Gastrocnemius medialis (tissue), 4 donors: ENCODE results near the gene IGSF9B. TPM values are rescaled to one million over a fixed set of nuclear protein-coding genes. Genes with fewer than 3 reads are reported as not detected.

Experiments used
- ATAC-seq, 2 donors: fragments of 150-250 bp; one replicate each; pipeline ENCODE4 v1.9.1; 2016
- DNase-seq, 2 donors: peaks; one replicate each; pipeline ENCODE4 v3.0.0-alpha.2; 2019
- H3K27ac ChIP-seq, 4 donors: fragments of 200-600 bp; sonication (generic); 1 replicate in 1 of 4; 2 replicates in 3 of 4; pipeline ENCODE4 v1.5.1; 2016 to 2018; ENCODE audit warnings: mild to moderate bottlenecking in 2 of 4, moderate library complexity in 1 of 4
- H3K27me3 ChIP-seq, 3 donors: fragments of 200-600 bp; sonication (generic) in 2 of 3; 1 replicate in 1 of 3; 2 replicates in 2 of 3; pipeline versions ENCODE4 v1.5.1 to v1.6.0; 2016 to 2019; ENCODE audit warnings: mild to moderate bottlenecking in 1 of 3, moderate library complexity in 1 of 3
- H3K36me3 ChIP-seq, 2 donors: fragments of 200-600 bp; sonication (generic) in 1 of 2; one replicate each; pipeline ENCODE4 v1.5.1; 2017 to 2018
- H3K4me1 ChIP-seq, 2 donors: fragments of 200-600 bp; sonication (generic) in 1 of 2; one replicate each; pipeline ENCODE4 v1.5.1; 2016 to 2017; ENCODE audit warnings: mild to moderate bottlenecking in 2 of 2
- H3K4me3 ChIP-seq, 4 donors: fragments of 200-600 bp; sonication (generic) in 3 of 4; 1 replicate in 1 of 4; 2 replicates in 3 of 4; pipeline ENCODE4 v1.5.1; 2016 to 2019; ENCODE audit warnings: mild to moderate bottlenecking in 2 of 4
- H3K9me3 ChIP-seq, 3 donors: fragments of 200-600 bp; sonication (generic) in 2 of 3; 1 replicate in 1 of 3; 2 replicates in 2 of 3; pipeline ENCODE4 v1.5.1; 2016 to 2019
- POLR2A ChIP-seq, 2 donors: fragments of 450-650 bp; IDR thresholded peaks; one replicate each; pipeline ENCODE4 v1.6.1; 2017; ENCODE audit warnings: antibody characterized with exemption in 2 of 2, mild to moderate bottlenecking in 2 of 2, moderate library complexity in 2 of 2
- in situ Hi-C, 4 donors: fragments of 200-750 bp; cut with MboI; loops; one replicate each; pipeline versions ENCODE4 v1.15.0 to v1.8.0; 2017; ENCODE audit warnings: low sequenced_read_pairs in 4 of 4
- intact Hi-C: fragments of 100-400 bp; cut with DNase I; formaldehyde crosslinking; loops from one replicate; pipeline ENCODE4 v1.15.1; 2023; ENCODE audit warnings: low total_unique reads
- total RNA-seq, 4 donors: library from RNA; depleted of rRNA; stranded (reverse); fragments of >200 nt; gene quantifications; one replicate each; pipeline versions ENCODE4 v1.1.0 to v1.2.3, GENCODE V29; 2016
- TF ChIP-seq, protein P1 (sequence below), 5 experiments: fragments of 450-650 bp in 3 of 5; fragments of 200-600 bp in 2 of 5; sonication (generic) in 2 of 5; IDR thresholded peaks in 4 of 5; conservative IDR thresholded peaks in 1 of 5; 1 replicate in 4 of 5; 2 replicates in 1 of 5; pipeline ENCODE4 v1.5.1; 2016 to 2019; ENCODE audit warnings: antibody characterized with exemption in 5 of 5, mild to moderate bottlenecking in 3 of 5, moderate library complexity in 3 of 5

IGSF9B gene
- total RNA-seq, 4 donors from 2014 or later, result 0.07 to 2.5 (median 1.4) TPM

DNA sequence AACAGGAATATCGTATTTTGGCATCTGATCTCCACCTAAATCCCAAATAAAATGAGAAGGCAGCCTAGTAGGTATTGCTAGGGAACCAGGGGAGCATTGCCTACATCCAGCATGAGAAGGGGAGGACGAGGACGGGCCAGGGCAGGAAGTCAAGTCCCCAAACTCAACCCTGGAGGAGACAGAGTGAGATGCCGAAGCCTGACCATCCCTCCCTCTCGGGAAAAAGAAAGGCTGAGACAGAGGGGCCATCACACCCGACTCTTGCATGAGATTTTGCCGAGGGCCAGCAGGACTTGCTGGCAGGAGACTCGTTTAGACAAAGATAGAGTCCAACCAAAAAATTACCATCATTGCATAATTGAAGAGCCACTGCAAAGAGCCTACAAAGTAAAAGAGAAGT lies 61.2 kb downstream of the IGSF9B start:
- Histone ChIP-seq H3K9me3 (no peaks in the 10 kb centered on the region), H3K27ac (no peak overlapping the region), H3K4me3 (no peak overlapping the region), H3K36me3 (no peaks in the 10 kb centered on the region), H3K27me3 (no peaks in the 10 kb centered on the region), H3K4me1 (no peaks in the 10 kb centered on the region)
- TF ChIP-seq, protein P1, sequence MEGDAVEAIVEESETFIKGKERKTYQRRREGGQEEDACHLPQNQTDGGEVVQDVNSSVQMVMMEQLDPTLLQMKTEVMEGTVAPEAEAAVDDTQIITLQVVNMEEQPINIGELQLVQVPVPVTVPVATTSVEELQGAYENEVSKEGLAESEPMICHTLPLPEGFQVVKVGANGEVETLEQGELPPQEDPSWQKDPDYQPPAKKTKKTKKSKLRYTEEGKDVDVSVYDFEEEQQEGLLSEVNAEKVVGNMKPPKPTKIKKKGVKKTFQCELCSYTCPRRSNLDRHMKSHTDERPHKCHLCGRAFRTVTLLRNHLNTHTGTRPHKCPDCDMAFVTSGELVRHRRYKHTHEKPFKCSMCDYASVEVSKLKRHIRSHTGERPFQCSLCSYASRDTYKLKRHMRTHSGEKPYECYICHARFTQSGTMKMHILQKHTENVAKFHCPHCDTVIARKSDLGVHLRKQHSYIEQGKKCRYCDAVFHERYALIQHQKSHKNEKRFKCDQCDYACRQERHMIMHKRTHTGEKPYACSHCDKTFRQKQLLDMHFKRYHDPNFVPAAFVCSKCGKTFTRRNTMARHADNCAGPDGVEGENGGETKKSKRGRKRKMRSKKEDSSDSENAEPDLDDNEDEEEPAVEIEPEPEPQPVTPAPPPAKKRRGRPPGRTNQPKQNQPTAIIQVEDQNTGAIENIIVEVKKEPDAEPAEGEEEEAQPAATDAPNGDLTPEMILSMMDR (IDR thresholded peaks at IDR 0.05 in 4 of 5, conservative IDR thresholded peaks at IDR 0.05 in 1 of 5), result no peak
- TF ChIP-seq POLR2A (IDR thresholded peaks at IDR 0.05), result no peak
- ATAC-seq, result no peak
- intact Hi-C loops (no loop called here), in situ Hi-C loops (no loop called here)
- no peak for DNase-seq

DNA sequence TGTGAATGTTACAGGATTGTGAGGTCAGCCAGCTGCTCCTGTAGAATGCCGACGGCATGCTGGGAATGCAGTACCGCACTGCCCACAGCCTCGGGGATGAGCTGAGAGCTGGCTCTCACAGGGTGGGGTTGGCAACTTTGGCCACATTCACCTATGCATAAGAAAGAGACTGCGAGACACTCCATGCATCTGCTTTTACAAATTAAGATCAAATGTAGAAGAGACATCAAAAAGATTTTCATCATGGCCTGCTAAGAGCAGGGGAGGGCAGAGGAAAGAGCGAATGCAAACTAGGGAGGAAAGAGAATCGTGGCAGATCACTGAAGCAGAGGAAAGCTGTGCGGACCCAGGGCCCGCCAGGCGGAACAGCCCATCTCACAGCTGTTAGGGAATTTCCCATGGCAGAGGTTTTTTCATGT lies 61.7 kb downstream of the IGSF9B start:
- TF ChIP-seq, protein P1 (IDR thresholded peaks at IDR 0.05 in 4 of 5, conservative IDR thresholded peaks at IDR 0.05 in 1 of 5), result no peak
- TF ChIP-seq POLR2A (IDR thresholded peaks at IDR 0.05), result no peak
- ATAC-seq, result no peak
- H3K9me3 ChIP-seq, result no peaks in the 10 kb centered on the region
- H3K36me3 ChIP-seq, result no peaks in the 10 kb centered on the region
- H3K4me1 ChIP-seq, result no peaks in the 10 kb centered on the region
- no peak overlapping the region for H3K4me3 ChIP-seq
- H3K27ac ChIP-seq, result no peak overlapping the region
- in situ Hi-C loops, result no loop called here
- intact Hi-C loops, result no loop called here
- DNase-seq, result no peak
- no peaks in the 10 kb centered on the region for H3K27me3 ChIP-seq

DNA sequence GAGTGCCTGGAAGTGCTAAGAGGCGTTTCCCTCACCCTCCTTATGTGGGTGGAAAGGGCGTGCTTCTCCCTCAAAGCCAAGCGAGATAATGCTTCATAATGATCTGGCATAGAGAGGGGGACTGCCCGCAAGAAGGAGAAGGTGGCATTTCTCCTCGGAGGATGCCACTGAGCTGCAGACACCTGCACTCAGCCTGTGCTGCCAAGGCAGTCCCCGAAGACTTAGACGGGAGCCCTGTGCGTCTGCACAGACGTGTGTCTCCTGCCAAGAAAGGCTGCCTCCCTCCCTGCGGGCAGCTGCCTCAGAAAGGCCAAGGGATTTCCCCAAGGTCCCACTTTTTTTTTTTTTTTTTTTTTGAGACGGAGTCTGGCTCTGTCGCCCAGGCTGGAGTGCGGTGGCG lies 63.4 kb downstream of the IGSF9B start:
- in situ Hi-C loops, result no loop called here
- H3K27ac ChIP-seq, result no peak overlapping the region
- ATAC-seq (no peak), DNase-seq (no peak)
- TF ChIP-seq, protein P1 (IDR thresholded peaks at IDR 0.05 in 4 of 5, conservative IDR thresholded peaks at IDR 0.05 in 1 of 5), result no peak
- TF ChIP-seq POLR2A (IDR thresholded peaks at IDR 0.05), result no peak
- H3K36me3 ChIP-seq, result no peaks in the 10 kb centered on the region
- H3K4me1 ChIP-seq, result no peaks in the 10 kb centered on the region
- no peak overlapping the region for H3K4me3 ChIP-seq
- H3K27me3 ChIP-seq, result no peaks in the 10 kb centered on the region
- H3K9me3 ChIP-seq, result no peaks in the 10 kb centered on the region
- intact Hi-C loops, result no loop called here

DNA sequence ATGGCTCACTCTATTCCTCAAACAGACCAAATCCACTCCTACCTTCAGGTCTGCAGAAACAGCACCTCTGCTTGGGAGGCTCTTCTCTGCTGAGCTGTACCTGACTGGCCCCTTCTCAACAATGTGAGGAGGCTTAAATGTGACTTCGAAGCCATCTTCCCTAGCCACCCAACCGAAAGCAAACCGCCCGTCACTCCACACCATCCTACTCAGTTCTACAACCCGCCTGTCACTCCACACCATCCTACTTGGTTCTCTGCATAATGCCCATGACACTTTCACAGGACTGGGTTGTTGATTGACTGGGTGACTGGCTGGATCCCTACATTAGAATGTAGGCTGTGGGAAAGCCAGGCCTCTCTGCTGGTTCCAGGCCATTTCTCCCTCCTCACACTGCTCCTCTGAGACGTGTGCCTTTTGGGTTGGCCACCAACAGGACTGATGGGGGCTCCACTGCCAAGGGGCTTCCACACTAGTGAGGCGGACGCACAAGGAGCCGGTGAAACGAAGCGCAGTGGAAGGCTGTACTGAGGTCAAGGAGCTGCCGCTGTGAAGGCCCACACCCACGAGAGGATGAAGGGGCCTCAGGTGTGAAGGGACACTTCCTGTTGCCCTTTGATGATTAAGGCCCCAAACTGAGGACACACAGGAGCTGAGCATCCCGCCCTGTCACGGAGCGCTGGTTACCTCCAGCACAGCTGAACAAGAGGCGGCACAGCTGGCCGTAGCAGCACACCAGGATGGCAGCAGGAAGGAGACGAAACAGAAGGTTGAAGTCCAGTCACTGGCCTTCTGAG lies 64.0 kb downstream of the IGSF9B start:
- no peak for TF ChIP-seq POLR2A (IDR thresholded peaks at IDR 0.05)
- TF ChIP-seq, protein P1 (IDR thresholded peaks at IDR 0.05 in 4 of 5, conservative IDR thresholded peaks at IDR 0.05 in 1 of 5), result no peak

More for the DNA sequence above, 64.0 kb downstream of the IGSF9B start:
- DNase-seq (no peak), ATAC-seq (no peak)
- intact Hi-C loops (no loop called here), in situ Hi-C loops (no loop called here)
- Histone ChIP-seq H3K27me3 (no peaks in the 10 kb centered on the region), H3K4me3 (no peak overlapping the region), H3K36me3 (no peaks in the 10 kb centered on the region), H3K27ac (no peak overlapping the region), H3K4me1 (no peaks in the 10 kb centered on the region), H3K9me3 (no peaks in the 10 kb centered on the region)
